A673 (cell line): ENCODE data around the gene IQGAP2. TPM values are rescaled to one million over a fixed set of nuclear protein-coding genes. Genes with fewer than 3 reads are reported as not detected.

Experiments
- BruUV-seq: library from RNA; stranded (reverse); fragments of 400-500 nt; replicated peaks from 2 replicates; lab custom pipeline; 2021; lab: Mats Ljungman, UMichigan
- CTCF ChIA-PET: fragments of 300-600 bp; sonication (Branson Sonifier 250); formaldehyde crosslinking; loops from one replicate; lab custom pipeline; 2022; ENCODE audit warnings: antibody characterized with exemption; lab: Charles Lee
- POLR2A ChIA-PET: fragments of 300-600 bp; sonication (Branson Sonifier 250); formaldehyde crosslinking; loops from one replicate; lab custom pipeline; 2022; ENCODE audit warnings: antibody characterized with exemption; ENCODE audit not compliant: low non-redundant PET; lab: Charles Lee
- DNase-seq: peaks from one replicate; pipeline ENCODE4 v3.0.0-alpha.2; 2015; ENCODE audit warnings: low spot score
- H3K27ac ChIP-seq: fragments of 200-600 bp; sonication (generic); 2 replicates; pipeline ENCODE4 v1.5.1; 2016; ENCODE audit warnings: mixed run types, low read depth, mild to moderate bottlenecking, mixed read lengths, antibody characterized with exemption, low read length; ENCODE audit not compliant: poor library complexity, severe bottlenecking
- H3K27me3 ChIP-seq: fragments of 200-600 bp; sonication (generic); replicated peaks from 2 replicates; pipeline ENCODE4 v1.6.1; 2017; ENCODE audit warnings: mixed run types, low read depth, mild to moderate bottlenecking, mixed read lengths, antibody characterized with exemption, low read length; ENCODE audit not compliant: insufficient read depth, poor library complexity
- H3K36me3 ChIP-seq: fragments of 200-600 bp; sonication (generic); 2 replicates; pipeline ENCODE4 v1.6.1; 2016; ENCODE audit warnings: mixed run types, mild to moderate bottlenecking, mixed read lengths, antibody characterized with exemption, low read length; ENCODE audit not compliant: insufficient read depth, poor library complexity, severe bottlenecking
- H3K4me1 ChIP-seq: fragments of 200-600 bp; sonication (generic); 2 replicates; pipeline ENCODE4 v1.6.1; 2017; ENCODE audit warnings: mixed run types, mild to moderate bottlenecking, mixed read lengths, antibody characterized with exemption, low read length; ENCODE audit not compliant: insufficient read depth, poor library complexity, severe bottlenecking
- H3K4me3 ChIP-seq: fragments of 200-600 bp; sonication (generic); 2 replicates; pipeline ENCODE4 v1.5.1; 2016; ENCODE audit warnings: low read depth, mixed run types, mild to moderate bottlenecking, mixed read lengths, low read length; ENCODE audit not compliant: poor library complexity, severe bottlenecking
- H3K9me3 ChIP-seq: fragments of 200-600 bp; sonication (generic); 2 replicates; pipeline ENCODE4 v1.6.1; 2016; ENCODE audit warnings: mixed run types, low read depth, mild to moderate bottlenecking, mixed read lengths, antibody characterized with exemption, low read length; ENCODE audit not compliant: poor library complexity, severe bottlenecking
- CTCF ChIP-seq: fragments of 300-800, 200-600 bp; sonication (generic); conservative IDR thresholded peaks from 2 replicates; pipeline ENCODE4 v1.5.1; 2017; ENCODE audit warnings: low read depth, mild to moderate bottlenecking, antibody characterized with exemption, low read length, moderate library complexity, mixed read lengths
- EZH2 ChIP-seq: fragments of 200-600 bp; sonication (generic); IDR thresholded peaks from 2 replicates; pipeline ENCODE4 v1.6.1; 2017; ENCODE audit warnings: borderline replicate concordance, low read depth, mild to moderate bottlenecking, mixed read lengths, antibody characterized with exemption, low read length; ENCODE audit not compliant: poor library complexity, severe bottlenecking
- intact Hi-C: fragments of 100-400 bp; cut with micrococcal nuclease; formaldehyde crosslinking; loops from one replicate; pipeline ENCODE4 v1.10.0; 2022; ENCODE audit not compliant: unreplicated experiment
- total RNA-seq: library from RNA; stranded (reverse); gene quantifications from 2 replicates; pipeline ENCODE4 v1.2.3, GENCODE V29; 2021

Gene IQGAP2
- total RNA-seq, 1 experiment from 2014 or later, result 26.8 TPM

- Histone ChIP-seq H3K4me1 (peaks cover 36% of the 10 kb centered on the region), H3K9me3 (no peaks in the 10 kb centered on the region), H3K36me3 (peaks cover 3% of the 10 kb centered on the region), H3K27me3 (no peaks in the 10 kb centered on the region), H3K27ac (peak overlapping the region; percentile 90), H3K4me3 (peak overlapping the region; percentile 70)
- POLR2A ChIA-PET, result interaction anchor here (0.6 kb wide), 1 partner anchor 31 kb away, joined by 3 read pairs; no protein-coding TSS in a partner anchor
- CTCF ChIA-PET, result interaction anchor here (1.1 to 1.8 kb wide), 2 partner anchors 60 to 99 kb away, joined by 3 to 5 read pairs; no protein-coding TSS in a partner anchor
- TSS peak; percentile 7 for BruUV-seq
- TF ChIP-seq CTCF, result no peak
- no peak for TF ChIP-seq EZH2
- peak; percentile 96 for DNase-seq
- intact Hi-C loops, result loop anchor here (1.0 to 10.0 kb wide), 3 partner anchors 26 to 70 kb away; no protein-coding TSS in a partner anchor
Measured at GRCh38 chr5:76714751-76715485, 311.8 kb downstream of the IQGAP2 start.

GRCh38 chr5:76715486-76715735 lies 312.3 kb downstream of the IQGAP2 start:
- Histone ChIP-seq H3K27ac (peak overlapping the region; percentile 90), H3K4me1 (peaks cover 36% of the 10 kb centered on the region), H3K36me3 (peaks cover 3% of the 10 kb centered on the region), H3K4me3 (peak overlapping the region; percentile 70), H3K9me3 (no peaks in the 10 kb centered on the region), H3K27me3 (no peaks in the 10 kb centered on the region)
- intact Hi-C loops, result loop anchor here (1.0 to 10.0 kb wide), 3 partner anchors 27 to 71 kb away; no protein-coding TSS in a partner anchor
- BruUV-seq, result no TSS peak
- ChIA-PET POLR2A (no interaction called here), CTCF (interaction anchor here (1.8 kb wide), 1 partner anchor 59 kb away, joined by 5 read pairs; no protein-coding TSS in a partner anchor)
- no peak for DNase-seq
- TF ChIP-seq EZH2 (no peak), CTCF (no peak)

GRCh38 chr5:76715736-76716455 lies 312.8 kb downstream of the IQGAP2 start, which contains the start of gene F2R:
TSS of gene F2R (plus strand) at chr5:76716126. CDS start at chr5:76716308, 182 bp downstream.
- TF ChIP-seq EZH2 (no peak), CTCF (peak; percentile 57)
- CTCF ChIA-PET, result interaction anchor here (1.8 kb wide), 1 partner anchor 59 kb away, joined by 5 read pairs; no protein-coding TSS in a partner anchor
- intact Hi-C loops, result loop anchor here (1.0 to 10.0 kb wide), 4 partner anchors 27 to 115 kb away; no protein-coding TSS in a partner anchor
- peak; percentile 90 for DNase-seq
- H3K4me3 ChIP-seq, result peak within 1 kb of the TSS; percentile 70
- no peaks in the 10 kb centered on the region for H3K9me3 ChIP-seq
- peaks cover 3% of the 10 kb centered on the region for H3K36me3 ChIP-seq
- peak within 1 kb of the TSS; percentile 90 for H3K27ac ChIP-seq
- H3K4me1 ChIP-seq, result peaks cover 33% of the 10 kb centered on the region
- BruUV-seq, result no TSS peak
- POLR2A ChIA-PET, result no interaction called here
- no peaks in the 10 kb centered on the region for H3K27me3 ChIP-seq
